C1 segment of cervical spinal cord (tissue), 14 donors: ENCODE results near the gene ZNF74.
A peak's percentile ranks its signal among the peaks of the same experiment; 100 is the strongest.
"Not testable (repeated sequence)": the region's sequence is repeated elsewhere in the genome, so short reads cannot be mapped to it uniquely, and the experiment has no call there.

ENCODE experiments used
- DNase-seq, 14 donors: peaks; one replicate each; lab custom pipeline; 2025; lab: John Stamatoyannopoulos, UW

The ZNF74 gene

DNA sequence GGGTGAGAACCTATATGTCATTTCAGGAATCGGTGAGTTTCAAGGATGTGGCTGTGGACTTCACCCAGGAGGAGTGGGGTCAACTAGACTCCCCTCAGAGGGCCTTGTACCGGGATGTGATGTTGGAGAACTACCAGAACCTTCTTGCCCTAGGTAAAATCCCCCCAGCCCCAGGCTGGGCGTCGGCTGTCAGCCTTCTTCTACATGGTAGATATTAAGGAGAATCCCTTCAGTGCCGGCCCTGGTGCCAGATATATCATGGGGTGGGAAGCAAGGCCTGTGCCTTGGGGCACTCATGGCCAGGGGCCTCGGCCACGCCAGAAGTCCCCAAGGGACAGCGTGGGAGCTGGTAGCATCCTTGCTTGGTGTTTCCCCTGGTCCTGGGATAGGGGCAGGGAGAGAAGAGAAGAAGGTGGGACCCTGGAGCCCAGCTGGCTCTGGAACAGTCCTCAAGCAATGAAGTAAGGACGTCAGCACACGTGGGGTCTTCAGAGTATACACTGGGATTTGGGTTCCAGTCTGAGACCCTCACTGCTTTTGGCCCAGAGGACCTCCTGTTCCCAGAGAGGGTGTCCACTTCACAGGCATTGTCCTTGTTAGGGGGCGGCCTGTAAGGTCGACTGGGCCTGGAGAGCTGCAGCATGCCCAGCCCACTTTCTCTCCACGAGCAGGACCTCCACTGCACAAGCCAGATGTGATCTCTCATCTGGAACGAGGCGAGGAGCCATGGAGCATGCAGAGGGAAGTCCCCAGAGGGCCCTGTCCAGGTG lies 6.8 kb downstream of the ZNF74 start:
- DNase-seq = no peak

GRCh38 chr22:20401376-20402014 lies 7.5 kb downstream of the ZNF74 start:
- DNase-seq = no peak

DNA sequence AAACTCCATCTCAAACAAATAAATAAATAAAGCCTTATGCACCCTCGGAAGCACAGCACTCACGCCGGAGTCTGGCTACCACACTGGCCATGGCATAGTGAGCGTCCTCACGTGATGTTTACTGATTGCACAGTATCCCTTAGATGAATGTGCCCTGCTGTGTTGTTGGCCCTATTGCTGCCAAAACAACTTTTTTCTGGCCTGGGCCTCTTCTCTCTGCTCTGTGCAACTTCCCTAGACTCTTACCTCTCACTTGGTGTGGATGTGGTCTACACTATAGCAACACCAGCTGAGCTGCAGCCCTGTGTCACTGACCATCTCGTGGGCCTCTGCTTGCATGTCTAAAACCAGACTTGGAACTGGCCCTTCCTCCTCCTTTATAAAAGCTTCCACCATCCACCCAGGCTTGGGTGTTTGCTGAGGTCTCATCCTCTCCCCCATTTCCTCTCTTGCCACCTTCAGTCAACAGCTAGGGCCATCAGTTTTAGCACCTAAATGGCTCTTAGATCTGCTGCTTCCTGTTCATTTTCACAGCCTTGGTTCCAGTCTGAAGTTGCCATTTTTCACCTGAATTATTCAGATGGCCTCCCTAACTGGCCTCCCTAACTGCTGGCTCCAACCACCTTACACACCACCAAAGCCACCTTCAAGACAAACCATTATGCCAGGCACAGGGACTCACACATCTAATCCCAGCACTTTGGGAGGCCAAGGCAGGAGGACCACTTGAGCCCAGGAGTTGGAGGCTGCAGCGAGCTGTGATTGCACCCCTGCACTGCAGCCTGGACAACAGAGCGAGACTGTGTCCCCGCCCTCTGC lies 9.2 kb downstream of the ZNF74 start:
- DNase-seq = no peak

- no peak for DNase-seq
Observed at GRCh38 chr22:20403779-20404140, 9.8 kb downstream of the ZNF74 start.

DNA sequence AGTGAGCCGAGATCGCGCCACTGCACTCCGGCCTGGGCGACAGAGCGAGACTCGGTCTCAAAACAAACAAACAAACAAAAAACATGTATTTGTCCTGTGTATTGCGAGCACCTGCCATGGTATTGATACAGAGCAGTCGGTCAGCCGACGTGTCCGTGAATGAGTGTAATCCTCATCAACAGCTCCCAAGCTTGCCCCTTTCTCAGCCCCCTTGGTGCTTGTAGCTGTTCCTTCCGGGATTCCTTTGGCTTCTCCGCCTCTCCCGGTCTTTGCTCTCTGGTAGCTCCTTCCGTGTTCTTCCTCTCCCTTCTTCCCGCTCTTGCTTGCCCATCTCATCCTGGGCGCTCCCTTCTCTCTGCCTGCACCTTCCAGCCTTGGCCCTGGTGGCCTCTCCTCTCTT lies 10.9 kb downstream of the ZNF74 start:
- no peak for DNase-seq

DNA sequence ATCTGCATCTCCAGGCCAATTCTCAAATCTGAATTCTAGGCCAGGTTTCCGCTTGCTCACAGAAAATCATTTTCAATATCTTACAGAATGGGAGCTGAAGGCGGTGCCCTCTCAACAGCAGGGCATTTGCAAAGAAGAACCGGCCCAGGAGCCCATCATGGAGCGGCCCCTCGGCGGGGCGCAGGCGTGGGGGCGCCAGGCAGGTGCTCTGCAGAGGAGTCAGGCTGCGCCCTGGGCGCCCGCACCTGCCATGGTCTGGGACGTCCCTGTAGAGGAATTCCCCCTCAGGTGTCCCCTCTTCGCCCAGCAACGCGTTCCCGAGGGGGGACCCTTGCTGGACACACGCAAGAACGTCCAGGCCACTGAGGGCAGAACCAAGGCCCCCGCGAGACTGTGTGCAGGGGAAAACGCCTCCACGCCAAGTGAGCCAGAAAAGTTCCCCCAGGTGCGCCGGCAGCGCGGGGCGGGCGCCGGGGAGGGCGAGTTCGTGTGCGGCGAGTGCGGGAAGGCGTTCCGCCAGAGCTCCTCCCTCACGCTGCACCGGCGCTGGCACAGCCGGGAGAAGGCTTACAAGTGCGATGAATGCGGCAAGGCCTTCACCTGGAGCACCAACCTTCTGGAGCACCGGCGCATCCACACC lies 11.5 kb downstream of the ZNF74 start:
- no peak for DNase-seq

DNA sequence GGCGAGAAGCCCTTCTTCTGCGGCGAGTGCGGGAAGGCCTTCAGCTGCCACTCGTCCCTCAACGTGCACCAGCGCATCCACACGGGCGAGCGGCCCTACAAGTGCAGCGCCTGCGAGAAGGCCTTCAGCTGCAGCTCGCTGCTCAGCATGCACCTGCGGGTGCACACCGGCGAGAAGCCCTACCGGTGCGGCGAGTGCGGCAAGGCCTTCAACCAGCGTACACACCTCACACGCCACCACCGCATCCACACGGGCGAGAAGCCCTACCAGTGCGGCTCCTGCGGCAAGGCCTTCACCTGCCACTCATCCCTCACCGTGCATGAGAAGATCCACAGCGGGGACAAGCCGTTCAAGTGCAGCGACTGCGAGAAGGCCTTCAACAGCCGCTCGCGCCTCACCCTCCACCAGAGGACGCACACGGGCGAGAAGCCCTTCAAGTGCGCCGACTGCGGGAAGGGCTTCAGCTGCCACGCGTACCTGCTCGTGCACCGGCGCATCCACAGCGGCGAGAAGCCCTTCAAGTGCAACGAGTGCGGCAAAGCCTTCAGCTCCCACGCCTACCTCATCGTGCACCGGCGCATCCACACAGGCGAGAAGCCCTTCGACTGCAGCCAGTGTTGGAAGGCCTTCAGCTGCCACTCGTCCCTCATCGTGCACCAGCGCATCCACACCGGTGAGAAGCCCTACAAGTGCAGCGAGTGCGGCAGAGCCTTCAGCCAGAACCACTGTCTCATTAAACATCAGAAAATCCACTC lies 12.2 kb downstream of the ZNF74 start:
- no peak for DNase-seq

DNA sequence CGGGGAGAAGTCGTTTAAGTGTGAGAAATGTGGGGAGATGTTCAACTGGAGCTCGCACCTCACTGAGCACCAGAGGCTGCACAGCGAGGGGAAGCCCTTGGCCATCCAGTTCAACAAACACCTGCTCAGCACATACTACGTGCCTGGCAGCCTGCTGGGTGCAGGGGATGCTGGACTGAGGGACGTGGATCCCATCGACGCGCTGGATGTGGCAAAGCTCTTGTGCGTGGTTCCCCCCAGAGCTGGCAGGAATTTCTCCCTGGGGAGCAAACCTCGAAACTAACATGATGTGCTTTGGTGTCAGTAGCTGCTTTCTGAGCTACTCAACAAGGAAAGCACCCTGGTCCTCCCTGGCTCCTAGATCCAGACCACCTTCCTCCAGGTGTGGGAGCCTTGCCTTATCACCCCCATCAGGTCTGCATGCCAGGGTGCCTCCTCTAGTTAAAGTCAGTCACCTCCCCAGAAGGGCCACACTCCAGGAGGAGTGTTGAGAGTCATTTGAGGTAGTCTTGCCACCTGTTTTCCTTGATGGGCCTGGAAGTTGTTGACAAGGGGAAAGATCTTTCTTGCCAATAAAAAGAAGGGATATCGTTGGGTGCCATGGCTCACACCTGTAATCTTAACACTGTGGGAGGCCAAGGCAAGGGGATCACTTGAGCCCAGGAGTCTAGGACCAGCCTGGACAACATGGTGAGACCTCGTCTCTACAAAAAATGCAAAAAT lies 12.9 kb downstream of the ZNF74 start:
- DNase-seq = no peak

DNA sequence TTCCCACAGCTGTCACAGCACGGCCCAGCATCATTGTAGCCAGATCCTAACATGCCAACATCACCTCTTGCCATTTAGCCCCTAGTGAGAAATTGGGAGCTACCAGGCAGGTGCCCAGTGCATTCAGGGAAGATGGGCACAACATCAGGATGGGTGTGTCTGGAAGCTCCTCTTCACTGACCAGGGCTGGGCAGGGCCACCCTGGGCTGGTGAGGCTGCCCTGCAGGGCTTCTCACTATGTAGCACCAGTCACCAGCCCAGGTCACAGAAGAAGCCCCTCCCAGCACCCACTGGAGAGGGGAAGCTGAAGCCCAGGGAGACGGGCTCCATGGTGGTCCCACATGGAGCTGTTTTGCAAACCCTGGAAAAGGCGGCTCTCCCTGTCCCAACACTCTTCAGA lies 13.9 kb downstream of the ZNF74 start:
- no peak for DNase-seq

GRCh38 chr22:20408891-20409290 lies 14.9 kb downstream of the ZNF74 start:
- DNase-seq = no peak

DNA sequence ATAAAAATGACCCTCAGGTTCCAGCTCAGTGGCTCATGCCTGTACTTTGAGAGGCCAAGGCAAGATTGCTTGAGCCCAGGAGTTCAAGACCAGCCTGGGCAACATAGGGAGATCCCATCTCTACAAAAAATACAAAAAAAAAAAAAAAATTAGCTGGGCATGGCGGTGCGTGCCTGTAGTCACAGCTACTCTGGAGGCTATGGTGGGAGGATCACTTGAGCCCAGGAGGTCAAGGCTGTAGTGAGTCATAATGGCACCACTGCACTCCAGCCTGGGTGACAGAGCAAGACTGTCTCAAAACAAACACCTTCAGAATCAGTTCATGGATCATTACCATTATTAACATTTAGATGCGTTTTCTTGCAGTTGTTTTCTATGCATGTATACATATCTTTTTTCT lies 15.4 kb downstream of the ZNF74 start:
- DNase-seq = not testable (repeated sequence)

DNA sequence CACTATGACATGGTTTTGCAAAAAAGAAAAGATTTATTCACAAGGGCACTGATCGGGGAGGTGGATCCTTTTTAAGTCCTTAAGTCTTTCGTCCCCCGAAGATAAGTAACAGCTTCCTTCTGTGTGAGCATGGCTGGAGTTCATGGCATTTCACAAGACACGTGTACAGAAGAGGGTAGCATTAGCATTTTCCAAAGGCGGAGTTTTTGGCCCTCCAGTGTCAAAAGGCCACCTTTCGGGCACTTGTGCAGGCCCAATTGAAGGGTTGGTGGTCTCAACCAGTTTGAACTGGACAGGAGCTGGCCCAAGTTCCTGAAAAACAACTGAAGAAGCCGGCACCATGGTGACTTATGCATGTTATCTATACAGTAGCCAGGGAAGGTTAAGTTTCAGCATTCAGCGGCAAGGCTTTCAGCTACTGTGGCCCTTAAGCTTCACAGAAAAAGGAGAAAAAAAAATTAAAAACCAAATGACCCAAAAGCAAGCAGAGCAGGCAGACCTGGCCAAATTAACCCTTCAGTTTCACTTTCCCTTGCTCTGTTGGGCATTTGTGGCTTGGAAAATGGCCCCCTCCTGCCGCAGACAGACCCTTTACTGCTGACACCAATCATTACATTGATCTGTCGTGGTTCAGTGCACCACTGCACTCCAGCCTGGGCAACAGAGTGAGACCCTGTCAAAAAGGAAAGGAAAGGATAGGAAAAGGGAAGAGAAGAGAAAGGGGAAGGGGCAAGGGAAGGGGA lies 18.7 kb downstream of the ZNF74 start:
- no peak for DNase-seq

- DNase-seq = no peak
Observed at GRCh38 chr22:20413217-20414058, 19.5 kb downstream of the ZNF74 start.

DNA sequence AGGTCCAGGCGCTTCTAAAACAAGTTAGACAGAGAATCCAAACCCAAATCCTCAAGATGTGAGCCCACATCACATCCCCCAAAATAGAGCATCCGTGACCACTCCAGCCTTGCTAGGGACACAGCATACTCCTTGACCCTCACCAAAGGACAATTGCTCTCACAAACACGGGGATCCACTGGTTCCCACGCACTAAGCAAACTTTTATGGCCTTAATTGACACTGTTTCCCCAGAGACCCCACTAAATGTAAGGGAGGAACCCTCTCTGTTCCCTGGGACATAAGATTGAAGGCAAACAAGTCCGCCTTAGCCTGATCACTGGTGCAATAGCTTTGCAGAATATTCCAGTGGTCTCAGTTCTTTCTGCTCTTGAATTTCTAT lies 20.1 kb downstream of the ZNF74 start:
- DNase-seq = no peak

DNA sequence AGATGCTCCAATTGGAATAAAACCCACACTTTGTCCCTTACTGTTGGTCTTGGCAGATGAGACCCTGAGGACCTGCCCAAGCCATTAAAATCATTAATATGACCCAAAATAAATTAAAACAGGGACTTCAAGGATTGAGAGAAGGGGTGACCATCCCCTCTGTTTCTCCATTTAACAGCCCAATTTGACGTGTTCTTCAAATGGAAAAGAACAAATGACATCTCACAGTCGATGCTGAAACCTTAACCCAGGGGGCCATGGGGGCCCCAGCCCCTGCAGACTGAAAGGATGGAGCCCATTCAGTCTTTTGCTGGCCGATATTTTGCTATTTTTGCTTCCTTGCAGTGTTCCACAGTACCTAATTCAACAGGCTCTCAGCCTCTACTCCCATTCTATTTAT lies 20.5 kb downstream of the ZNF74 start:
- DNase-seq = no peak

DNA sequence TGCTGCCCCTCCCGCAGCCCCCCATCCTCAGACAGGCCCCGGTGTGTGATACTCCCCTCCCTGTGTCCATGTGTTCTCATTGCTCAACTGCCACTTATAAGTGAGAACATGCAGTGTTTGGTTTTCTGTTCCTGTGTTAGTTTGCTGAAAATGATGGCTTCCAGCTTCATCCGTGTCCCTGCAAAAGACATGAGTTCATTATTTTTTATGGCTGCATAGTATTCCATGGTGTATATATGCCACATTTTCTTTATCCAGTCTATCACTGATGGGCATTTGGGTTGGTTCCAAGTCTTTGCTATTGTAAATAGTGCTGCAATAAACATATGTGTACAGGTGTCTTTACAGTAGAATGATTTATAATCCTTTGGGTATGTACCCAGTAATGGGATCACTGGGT lies 21.3 kb downstream of the ZNF74 start:
- DNase-seq = not testable (repeated sequence)

- not testable (repeated sequence) for DNase-seq
Observed at GRCh38 chr22:20415699-20416098, 21.7 kb downstream of the ZNF74 start.

DNA sequence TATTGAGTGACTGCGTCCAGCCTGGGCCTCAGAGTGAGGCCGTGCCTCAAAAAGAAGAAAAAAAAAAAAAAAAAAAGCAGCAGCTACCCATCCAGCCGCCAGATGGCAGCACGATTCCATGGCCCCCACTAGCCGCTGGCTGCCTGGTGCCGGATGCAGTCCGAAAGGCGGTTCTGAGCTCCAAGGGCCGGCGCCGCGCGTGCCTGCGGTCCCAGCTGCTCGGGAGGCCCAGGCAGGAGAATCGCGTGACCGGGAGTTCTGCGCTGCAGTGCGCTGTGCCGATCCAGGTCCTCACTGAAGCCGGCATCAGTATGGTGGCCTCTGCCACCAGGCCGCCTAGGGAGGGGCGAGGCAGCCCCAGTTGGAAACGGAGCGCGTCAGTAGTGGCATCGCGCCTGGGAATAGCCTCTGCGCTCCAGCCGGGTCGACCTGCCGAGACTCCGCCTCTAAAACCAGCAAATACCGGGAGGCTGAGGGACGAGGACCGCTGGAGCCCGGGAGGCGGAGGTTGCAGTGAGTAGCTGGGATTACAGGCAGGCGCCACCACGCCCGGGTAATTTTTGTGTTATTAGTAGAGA lies 24.3 kb downstream of the ZNF74 start:
- peak in 13 of 14 donors; percentile 35 to 78 (median 57) for DNase-seq

DNA sequence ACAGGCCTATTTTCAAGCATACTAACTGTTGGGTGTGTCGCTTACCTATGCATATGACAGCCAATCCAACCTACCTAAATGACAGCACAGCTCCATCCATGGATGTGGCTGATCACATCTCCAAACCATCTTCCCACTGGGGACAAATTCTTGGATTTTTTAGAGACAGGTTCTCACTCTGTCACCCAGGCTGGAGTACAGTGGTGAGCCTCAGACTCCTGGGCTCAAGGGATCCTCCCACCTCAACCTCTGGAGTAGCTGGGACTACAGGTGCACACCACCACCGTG lies 25.7 kb downstream of the ZNF74 start:
- DNase-seq = no peak
